Measurements from ENCODE around the gene XPNPEP1.

The XPNPEP1 gene

DNA sequence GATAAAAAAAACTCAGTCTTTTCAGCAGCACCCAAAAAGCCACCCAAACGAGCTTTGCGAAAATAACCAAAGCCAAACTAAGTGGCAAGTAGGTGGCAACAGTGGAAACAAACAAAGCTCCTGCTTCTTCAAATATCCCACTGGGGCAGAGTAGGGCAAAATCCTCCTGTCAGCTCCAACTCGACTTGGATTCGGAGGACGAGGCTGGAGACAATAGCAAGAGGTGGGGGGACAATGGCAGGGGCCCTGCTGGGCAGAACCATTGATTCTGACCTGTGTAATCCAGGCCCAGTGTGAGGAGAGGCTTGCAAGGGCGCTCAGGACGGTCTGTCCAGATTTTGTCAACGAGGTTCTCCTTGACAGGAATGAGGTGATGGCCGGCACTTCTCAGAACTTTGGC, 35.5 kb downstream of the XPNPEP1 start:
- Histone ChIP-seq H3F3A (ENCODE audit: insufficient read depth, low read length) (no peaks in the 10 kb centered on the region), H3K79me2 (ENCODE audit: insufficient read depth, low read length) (no peaks in the 10 kb centered on the region), H3K9ac (ENCODE audit: low read length) (no peak overlapping the region), H3K4me3 (ENCODE audit: low read depth, low read length, poor library complexity, severe bottlenecking) (no peak overlapping the region), H2AFZ (ENCODE audit: low read length) (no peak overlapping the region), H3K36me3 (ENCODE audit: insufficient read depth, low read length) (peaks cover 77% of the 10 kb centered on the region; the same call in 1 of the 2 replicates), H3K27ac (ENCODE audit: low read depth, low read length, poor library complexity, severe bottlenecking) (no peak overlapping the region), H3K9me3 (ENCODE audit: low read length) (no peaks in the 10 kb centered on the region), H4K20me1 (ENCODE audit: insufficient read depth, low read length) (no peaks in the 10 kb centered on the region), H3K4me1 (ENCODE audit: insufficient read depth, low read length, severe bottlenecking) (peaks cover 8% of the 10 kb centered on the region), H3K9me2 (ENCODE audit: low read depth, low read length) (no peaks in the 10 kb centered on the region), H3K27me3 (ENCODE audit: insufficient read depth, low read length) (no peaks in the 10 kb centered on the region), H3K4me2 (ENCODE audit: low read length) (no peak overlapping the region)
- no peak for TF ChIP-seq EZH2 (IDR thresholded peaks at IDR 0.05; ENCODE audit: borderline replicate concordance, low read length)
- TF ChIP-seq, protein P1, sequence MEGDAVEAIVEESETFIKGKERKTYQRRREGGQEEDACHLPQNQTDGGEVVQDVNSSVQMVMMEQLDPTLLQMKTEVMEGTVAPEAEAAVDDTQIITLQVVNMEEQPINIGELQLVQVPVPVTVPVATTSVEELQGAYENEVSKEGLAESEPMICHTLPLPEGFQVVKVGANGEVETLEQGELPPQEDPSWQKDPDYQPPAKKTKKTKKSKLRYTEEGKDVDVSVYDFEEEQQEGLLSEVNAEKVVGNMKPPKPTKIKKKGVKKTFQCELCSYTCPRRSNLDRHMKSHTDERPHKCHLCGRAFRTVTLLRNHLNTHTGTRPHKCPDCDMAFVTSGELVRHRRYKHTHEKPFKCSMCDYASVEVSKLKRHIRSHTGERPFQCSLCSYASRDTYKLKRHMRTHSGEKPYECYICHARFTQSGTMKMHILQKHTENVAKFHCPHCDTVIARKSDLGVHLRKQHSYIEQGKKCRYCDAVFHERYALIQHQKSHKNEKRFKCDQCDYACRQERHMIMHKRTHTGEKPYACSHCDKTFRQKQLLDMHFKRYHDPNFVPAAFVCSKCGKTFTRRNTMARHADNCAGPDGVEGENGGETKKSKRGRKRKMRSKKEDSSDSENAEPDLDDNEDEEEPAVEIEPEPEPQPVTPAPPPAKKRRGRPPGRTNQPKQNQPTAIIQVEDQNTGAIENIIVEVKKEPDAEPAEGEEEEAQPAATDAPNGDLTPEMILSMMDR (IDR thresholded peaks at IDR 0.05; ENCODE audit: low read length) = no peak

DNA sequence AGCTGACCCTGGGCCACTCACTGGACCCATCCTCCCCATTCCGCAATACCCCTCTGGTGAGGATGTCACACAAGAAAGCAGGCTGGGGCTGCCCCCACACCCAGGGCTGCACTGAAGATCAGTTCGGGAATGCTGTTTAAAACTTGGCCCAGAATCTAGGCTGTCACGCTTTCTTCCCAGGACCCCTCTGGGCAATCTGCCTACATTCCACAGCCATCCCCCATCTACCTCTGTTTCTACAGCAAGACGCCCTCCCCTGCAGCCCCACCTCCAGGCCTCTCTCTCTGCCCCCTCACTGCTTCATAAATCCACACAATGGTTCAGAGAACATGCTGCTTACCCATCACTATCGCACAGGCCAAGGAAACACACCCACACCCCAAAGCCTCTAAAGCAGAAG, 36.1 kb downstream of the XPNPEP1 start:
- Histone ChIP-seq H3K9ac (ENCODE audit: low read length) (no peak overlapping the region), H3K9me3 (ENCODE audit: low read length) (no peaks in the 10 kb centered on the region), H3K79me2 (ENCODE audit: insufficient read depth, low read length) (no peaks in the 10 kb centered on the region), H3K4me3 (ENCODE audit: low read depth, low read length, poor library complexity, severe bottlenecking) (no peak overlapping the region), H3K4me2 (ENCODE audit: low read length) (no peak overlapping the region), H3F3A (ENCODE audit: insufficient read depth, low read length) (no peaks in the 10 kb centered on the region), H3K27me3 (ENCODE audit: insufficient read depth, low read length) (no peaks in the 10 kb centered on the region), H2AFZ (ENCODE audit: low read length) (no peak overlapping the region), H3K27ac (ENCODE audit: low read depth, low read length, poor library complexity, severe bottlenecking) (no peak overlapping the region), H3K9me2 (ENCODE audit: low read depth, low read length) (no peaks in the 10 kb centered on the region), H3K4me1 (ENCODE audit: insufficient read depth, low read length, severe bottlenecking) (peaks cover 8% of the 10 kb centered on the region), H3K36me3 (ENCODE audit: insufficient read depth, low read length) (peaks cover 79% of the 10 kb centered on the region), H4K20me1 (ENCODE audit: insufficient read depth, low read length) (no peaks in the 10 kb centered on the region)
- no peak for TF ChIP-seq EZH2 (IDR thresholded peaks at IDR 0.05; ENCODE audit: borderline replicate concordance, low read length)

GRCh38 chr10:109886781-109887140, 36.5 kb downstream of the XPNPEP1 start:
- Histone ChIP-seq H3K9me3 (ENCODE audit: low read length) (no peaks in the 10 kb centered on the region), H3K9ac (ENCODE audit: low read length) (no peak overlapping the region), H3F3A (ENCODE audit: insufficient read depth, low read length) (no peaks in the 10 kb centered on the region), H3K4me1 (ENCODE audit: insufficient read depth, low read length, severe bottlenecking) (peaks cover 8% of the 10 kb centered on the region), H3K4me2 (ENCODE audit: low read length) (no peak overlapping the region), H3K36me3 (ENCODE audit: insufficient read depth, low read length) (peaks cover 78% of the 10 kb centered on the region), H3K27me3 (ENCODE audit: insufficient read depth, low read length) (no peaks in the 10 kb centered on the region), H3K4me3 (ENCODE audit: low read depth, low read length, poor library complexity, severe bottlenecking) (no peak overlapping the region), H2AFZ (ENCODE audit: low read length) (no peak overlapping the region), H3K79me2 (ENCODE audit: insufficient read depth, low read length) (no peaks in the 10 kb centered on the region), H3K27ac (ENCODE audit: low read depth, low read length, poor library complexity, severe bottlenecking) (no peak overlapping the region), H3K9me2 (ENCODE audit: low read depth, low read length) (no peaks in the 10 kb centered on the region), H4K20me1 (ENCODE audit: insufficient read depth, low read length) (no peaks in the 10 kb centered on the region)
- TF ChIP-seq, protein P1 (IDR thresholded peaks at IDR 0.05; ENCODE audit: low read length) = no peak
- TF ChIP-seq EZH2 (IDR thresholded peaks at IDR 0.05; ENCODE audit: borderline replicate concordance, low read length) = no peak

- H3K27ac ChIP-seq (ENCODE audit: low read depth, low read length, poor library complexity, severe bottlenecking) = no peak overlapping the region
- H3K4me1 ChIP-seq (ENCODE audit: insufficient read depth, low read length, severe bottlenecking) = peaks cover 8% of the 10 kb centered on the region
- no peak overlapping the region for H3K9ac ChIP-seq (ENCODE audit: low read length)
- no peak overlapping the region for H3K4me2 ChIP-seq (ENCODE audit: low read length)
- H3K4me3 ChIP-seq (ENCODE audit: low read depth, low read length, poor library complexity, severe bottlenecking) = no peak overlapping the region
- TF ChIP-seq, protein P1 (IDR thresholded peaks at IDR 0.05; ENCODE audit: low read length) = no peak
- TF ChIP-seq EZH2 (IDR thresholded peaks at IDR 0.05; ENCODE audit: borderline replicate concordance, low read length) = no peak
- H3K36me3 ChIP-seq (ENCODE audit: insufficient read depth, low read length) = peaks cover 78% of the 10 kb centered on the region
- no peak overlapping the region for H2AFZ ChIP-seq (ENCODE audit: low read length)
- H3F3A ChIP-seq (ENCODE audit: insufficient read depth, low read length) = no peaks in the 10 kb centered on the region
- no peaks in the 10 kb centered on the region for H3K27me3 ChIP-seq (ENCODE audit: insufficient read depth, low read length)
- H3K79me2 ChIP-seq (ENCODE audit: insufficient read depth, low read length) = no peaks in the 10 kb centered on the region
- no peaks in the 10 kb centered on the region for H3K9me3 ChIP-seq (ENCODE audit: low read length)
- H3K9me2 ChIP-seq (ENCODE audit: low read depth, low read length) = no peaks in the 10 kb centered on the region
- H4K20me1 ChIP-seq (ENCODE audit: insufficient read depth, low read length) = no peaks in the 10 kb centered on the region
These were observed 37.1 kb downstream of the XPNPEP1 start for GRCh38 chr10:109886037-109886780.

Measured in OCI-LY1 (cell line).